Hematopoietic multipotent progenitor cell treated with erythropoietin and hydrocortisone succinate and interleukin-3 and kit ligand, for 4 days (in vitro differentiated cells): ENCODE measurements around the gene DUS3L.
"Not testable (repeated sequence)": the region's sequence is repeated elsewhere in the genome, so short reads cannot be mapped to it uniquely, and the experiment has no call there.

Source experiments
- DNase-seq: peaks from one replicate; pipeline ENCODE4 v3.0.0-alpha.2; 2015

The DUS3L gene

DNA sequence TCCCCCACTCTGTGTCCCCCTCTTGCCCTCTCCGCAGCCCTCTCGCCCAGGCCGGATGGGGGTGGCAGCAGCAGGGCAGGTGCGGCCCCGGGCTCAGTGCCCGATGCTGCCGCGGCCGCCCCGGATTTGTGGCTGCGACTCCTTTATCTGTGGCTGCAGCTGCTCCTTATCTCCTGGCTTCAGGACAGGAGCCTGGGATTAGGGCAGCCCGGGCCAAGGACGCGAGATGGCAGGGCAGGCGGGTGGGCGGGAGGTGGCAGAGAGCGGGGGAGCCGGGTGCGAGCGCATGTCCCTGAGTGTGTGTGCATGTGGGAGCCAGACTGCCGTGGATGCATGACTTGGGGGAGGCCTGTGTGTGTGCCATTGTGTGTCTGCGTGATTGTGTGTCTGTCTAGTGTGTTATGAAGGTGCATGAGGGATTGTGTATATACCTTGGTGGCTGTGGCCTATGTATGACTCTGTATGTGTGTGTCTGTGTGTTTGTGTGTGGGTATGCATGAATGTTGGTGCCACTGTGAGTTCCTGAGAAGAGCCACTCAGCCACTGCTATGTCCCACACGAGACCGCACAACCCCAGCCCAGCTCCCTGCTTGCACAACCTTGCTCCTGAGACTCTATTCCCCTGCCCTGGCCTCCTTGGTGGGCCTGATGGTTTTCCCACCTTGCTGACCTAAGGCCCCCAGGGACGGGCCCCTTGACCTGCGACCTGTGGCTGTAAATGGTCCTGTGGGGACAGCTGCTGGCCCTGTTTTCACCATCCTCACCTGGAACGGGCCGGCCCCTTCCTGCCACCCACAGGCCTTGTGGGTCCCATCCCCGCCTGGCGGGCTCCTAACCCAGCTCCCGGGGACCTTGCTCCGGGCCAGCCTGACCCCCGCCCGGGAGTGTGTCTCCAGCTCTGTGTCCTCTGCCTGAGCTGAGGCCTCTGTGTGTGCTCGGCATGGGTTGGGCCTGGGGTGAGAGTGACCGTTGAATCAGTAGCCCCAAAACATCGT lies 8.6 kb upstream of the DUS3L start:
- peak; percentile 97 for DNase-seq

DNA sequence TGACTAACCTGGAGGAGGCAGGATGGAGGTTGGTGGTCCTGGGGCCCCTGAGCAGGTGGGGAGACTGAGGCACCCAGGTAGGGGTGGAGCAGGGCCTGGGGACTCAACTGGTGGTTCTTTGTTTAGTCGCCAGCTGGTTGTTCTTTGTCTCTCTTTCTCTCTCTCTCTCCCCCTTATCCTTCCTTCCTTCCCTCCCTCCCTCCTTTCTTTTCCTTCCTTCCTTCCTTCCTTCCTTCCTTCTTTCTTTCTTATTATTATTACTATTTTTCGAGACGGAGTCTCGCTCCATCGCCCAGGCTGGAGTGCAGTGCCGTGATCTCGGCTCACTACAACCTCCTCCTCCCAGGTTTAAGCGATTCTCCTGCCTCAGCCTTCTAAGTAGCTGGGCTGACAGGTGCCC lies 7.3 kb upstream of the DUS3L start:
- no peak for DNase-seq

DNA sequence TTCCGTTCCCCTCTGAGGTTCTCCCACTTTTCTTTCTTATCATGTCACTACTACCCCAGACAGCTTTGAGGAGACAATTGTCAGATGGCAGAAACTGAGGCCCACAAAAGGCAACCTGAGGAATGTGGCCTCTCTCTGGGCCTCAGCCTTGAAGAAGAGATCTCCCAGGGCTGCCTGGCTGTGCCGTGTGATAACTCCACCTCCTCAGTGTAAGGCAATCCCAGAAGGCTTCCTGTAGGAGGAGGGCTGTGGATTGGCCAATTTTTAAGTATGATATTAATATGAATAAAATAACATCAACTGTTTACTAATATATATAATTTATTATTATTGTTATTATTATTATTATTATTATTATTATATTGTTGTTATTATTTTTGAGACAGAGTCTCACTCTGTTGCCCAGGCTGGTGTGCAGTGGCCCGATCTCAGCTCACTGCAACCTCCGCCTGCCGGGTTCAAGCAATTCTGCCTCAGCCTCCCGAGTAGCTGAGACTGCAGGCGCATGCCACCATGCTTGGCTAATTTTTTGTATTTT lies 4.5 kb upstream of the DUS3L start:
- no peak for DNase-seq

DNA sequence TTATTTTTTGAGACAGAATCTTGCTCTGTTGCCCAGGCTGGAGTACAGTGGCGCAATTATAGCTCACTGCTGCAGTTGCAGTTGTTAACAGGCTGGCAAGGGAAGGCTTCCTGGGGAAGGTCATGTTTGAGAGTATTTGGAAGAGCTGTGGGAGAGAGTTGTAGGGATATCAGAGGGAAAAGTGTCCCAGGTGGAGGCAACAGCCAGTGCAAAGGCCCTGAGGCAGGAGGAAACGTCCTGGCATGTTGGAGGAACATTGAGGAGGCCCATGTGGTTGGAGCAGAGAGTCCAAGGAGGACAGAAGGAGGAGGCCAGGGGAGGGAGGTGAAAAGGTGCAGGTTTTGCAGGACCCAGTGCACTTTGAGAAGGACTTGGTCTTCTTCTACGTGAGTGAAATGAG lies 2.2 kb upstream of the DUS3L start:
- no peak for DNase-seq

DNA sequence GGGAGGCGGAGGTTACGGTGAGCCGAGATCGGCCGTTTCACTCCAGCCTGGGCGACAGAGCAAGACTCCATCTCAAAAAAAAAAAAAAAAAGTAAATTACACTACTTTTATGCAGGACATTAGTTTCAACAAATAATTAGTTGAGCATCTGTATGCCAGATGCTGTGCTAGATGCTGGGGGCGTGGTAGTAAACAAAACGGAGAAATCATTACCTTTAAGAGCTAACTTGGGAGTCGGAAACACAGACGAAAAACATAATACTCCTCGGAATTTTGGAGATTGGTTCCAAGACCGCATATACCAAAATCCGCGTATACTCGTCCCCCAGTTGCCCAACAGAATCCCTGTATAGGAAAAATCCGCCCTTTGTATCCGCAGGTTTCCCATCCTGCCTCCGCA lies 1.3 kb upstream of the DUS3L start:
- DNase-seq, result no peak

DNA sequence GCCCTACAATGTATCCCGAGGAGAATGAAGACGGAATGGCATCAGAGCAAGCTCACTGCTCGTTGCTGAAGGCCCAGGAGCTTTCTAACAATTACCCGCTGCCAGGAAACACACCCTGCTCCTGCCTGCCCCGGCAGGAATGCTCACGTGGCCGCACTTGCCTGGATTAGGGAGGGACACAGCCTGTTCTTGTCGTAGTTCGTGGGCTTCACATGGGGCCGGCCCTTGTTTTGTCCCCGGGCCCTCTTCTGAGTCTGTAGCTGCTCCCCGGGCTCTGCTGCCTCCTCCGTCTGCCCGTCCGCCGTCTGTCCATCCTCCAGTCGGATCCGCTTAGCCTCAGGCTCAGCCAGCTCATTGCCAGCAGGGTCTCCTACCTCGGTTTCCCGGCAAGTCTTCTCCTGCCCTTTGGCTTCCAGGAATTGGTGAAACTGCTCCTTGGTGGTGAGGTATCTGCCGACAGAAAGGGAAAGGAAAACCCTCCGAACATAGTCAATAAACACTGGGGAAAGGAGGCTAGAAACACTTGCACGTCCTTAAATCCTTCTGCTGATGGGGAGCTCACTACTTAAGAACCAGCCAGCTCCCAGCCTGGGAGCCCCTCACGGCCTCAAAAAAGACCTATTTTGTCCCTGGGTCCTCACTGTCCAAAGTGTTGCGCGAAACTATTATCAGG lies 941 bp downstream of the DUS3L start:
- DNase-seq, result no peak

DNA sequence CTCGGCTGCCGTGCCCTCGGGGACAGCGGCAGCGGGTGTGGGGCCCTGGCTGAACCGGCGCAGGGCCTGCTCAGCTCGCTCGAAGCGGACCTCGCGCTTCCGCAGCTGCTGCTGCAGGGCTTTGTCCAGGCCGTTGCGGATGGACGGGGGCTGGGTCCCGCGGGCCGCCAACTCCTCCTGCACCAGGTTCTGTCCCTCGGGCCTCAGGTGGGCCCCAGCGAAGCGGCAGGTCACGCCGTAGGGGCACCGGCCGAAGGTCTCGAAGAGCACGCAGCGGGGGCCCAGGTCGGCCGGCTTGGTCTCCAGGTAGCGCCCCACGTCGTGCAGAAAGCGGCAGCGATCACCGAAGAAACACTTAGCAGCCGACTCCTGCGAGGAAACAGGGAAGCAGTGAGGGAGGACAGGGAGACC lies 1.6 kb downstream of the DUS3L start:
- DNase-seq, result no peak

DNA sequence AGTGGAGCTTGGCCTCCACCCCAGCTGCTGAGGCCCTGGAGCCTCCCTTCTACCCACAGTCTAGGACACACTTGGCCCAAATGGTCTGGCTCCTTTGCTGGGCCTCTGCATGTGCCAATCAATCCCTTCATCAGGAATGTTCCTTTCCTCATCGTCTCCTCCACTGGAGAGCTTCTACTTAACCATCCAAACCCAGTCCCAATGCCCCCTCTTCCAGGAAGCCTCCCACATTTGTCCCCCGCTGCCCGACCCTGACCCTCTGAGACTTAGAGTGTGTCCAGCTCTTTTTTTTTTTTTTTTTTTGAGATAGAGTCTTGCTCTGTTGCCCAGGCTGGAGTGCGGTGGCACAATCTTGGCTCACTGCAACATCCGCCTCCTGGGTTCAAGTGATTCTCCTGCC lies 2.5 kb downstream of the DUS3L start:
- no peak for DNase-seq

DNA sequence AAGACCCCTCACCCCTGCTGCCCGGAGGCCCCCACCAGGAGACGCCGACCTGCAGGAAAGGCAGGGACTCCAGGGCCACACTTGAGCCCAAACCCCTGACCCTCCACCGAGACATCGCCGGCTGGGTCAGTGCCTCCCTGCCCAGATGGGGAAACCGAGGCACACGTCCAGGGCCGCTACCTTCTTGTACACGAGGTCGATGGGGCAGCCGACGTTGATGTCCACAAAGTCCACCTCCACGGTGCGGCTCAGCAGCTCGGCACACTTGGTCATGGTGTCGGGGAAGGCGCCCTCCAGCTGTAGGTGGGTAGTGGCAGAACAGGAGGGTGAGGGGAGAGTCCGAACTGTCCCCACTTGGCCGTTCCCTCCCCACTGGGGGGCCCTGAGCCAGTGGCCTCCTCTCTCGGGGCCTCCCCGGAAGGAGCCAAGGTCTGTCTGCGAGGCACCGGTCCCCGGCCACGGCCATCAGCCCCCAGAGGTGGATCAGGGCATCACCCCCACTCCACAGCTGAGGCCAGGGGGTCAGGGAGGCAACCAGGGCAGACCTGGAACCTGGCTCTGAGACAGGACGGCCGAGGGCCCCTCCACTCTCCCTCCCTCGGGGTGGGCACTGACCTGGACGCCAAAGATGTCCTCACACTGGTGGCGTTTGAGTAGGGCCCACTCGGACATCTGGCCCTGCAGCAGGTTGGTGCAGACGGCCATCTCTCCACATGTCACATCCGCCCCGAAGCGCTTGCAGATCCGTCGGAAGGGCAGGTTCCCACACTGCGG lies 3.4 kb downstream of the DUS3L start:
- no peak for DNase-seq

DNA sequence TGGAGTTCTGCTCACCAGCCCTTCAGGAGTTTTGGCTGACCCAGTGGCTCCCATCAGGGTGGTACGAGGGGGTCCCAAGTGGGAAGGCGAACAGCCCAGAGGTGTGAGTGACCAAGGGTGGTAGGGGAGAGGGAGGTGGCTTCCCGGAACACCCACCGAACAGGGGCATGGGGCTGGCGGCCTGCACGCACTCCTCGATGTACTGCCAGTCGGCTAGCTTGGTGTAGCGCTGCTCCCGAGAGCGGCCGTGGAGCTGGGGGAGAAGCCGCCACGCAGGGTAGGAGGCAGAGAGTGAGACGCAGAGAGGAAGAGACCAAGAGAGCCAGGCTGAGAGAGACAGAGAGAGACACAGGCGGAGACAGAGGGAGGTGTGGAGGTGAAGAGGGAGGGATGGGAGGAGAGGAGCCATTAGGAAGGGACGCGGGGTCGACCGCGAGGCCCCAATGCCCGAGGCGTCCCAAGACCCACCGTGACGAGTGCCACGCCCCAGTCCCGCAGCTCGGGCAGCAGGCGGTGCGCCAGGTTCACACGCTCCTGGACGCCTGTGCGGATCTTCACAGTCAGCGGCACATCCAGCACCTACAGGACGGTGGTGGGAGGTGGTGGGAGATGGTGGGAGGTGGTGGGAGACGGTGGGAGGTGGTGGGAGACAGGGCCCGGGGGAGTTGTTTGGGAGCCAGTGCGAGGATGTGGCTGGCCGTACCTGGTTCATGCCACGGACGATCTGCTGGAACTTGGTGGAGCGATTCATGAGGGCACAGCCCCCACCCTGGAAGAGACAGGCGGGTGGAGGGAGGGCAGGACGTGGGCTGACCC lies 4.2 kb downstream of the DUS3L start:
- DNase-seq, result no peak

DNA sequence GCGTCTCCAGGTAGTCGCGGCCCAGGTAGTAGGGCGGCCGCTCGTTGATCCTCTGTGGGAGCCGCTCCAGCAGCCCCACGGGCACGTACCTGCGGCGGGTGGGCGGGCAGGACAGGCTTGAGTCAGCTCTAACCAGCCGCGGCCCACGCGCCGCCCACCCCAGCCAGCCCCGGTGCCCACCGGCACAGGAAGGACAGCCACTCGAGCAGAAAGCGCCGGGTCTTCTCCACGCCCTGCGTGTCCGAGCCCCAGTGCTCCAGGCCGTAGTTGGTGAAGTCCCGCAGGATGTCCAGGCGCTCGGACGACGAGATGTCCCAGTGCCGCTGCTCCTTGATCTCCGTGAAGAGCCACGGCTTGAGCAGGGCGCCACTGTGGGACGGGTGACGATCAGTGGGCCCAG lies 5.5 kb downstream of the DUS3L start:
- no peak for DNase-seq

DNA sequence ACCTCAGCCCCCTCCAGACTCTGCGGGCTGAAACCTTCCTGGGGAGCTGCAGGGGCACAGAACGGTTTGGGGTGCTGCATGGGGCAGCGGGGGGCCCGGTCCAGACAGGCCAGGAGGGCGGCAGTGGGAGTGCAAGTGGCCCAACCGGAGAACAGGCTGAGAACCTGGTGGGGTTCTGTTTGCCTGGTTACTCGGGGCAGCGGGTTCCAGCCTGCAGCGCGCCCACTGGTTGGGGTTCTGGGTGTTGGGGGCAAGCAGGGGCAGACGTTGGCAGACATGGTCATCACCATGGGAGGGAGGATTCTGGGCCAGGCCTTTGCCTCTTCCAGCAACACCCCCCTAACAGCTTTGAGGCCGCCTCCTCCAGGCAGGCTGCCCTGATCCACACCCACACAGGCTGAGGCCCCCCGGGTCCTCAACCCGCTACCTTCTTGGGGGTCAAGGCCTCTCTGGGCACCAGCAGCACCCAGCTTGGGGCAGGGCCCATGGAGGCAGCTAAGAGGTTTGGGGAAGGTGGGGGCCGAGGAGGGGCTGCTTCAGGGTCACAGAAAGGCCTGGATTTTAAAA lies 6.3 kb downstream of the DUS3L start, which contains the start of gene PRR22:
PRR22 (minus strand) TSS at position 166 of the 567 bp plus-strand sequence; CDS start at position 80, 86 bp downstream.
- DNase-seq, result no peak

DNA sequence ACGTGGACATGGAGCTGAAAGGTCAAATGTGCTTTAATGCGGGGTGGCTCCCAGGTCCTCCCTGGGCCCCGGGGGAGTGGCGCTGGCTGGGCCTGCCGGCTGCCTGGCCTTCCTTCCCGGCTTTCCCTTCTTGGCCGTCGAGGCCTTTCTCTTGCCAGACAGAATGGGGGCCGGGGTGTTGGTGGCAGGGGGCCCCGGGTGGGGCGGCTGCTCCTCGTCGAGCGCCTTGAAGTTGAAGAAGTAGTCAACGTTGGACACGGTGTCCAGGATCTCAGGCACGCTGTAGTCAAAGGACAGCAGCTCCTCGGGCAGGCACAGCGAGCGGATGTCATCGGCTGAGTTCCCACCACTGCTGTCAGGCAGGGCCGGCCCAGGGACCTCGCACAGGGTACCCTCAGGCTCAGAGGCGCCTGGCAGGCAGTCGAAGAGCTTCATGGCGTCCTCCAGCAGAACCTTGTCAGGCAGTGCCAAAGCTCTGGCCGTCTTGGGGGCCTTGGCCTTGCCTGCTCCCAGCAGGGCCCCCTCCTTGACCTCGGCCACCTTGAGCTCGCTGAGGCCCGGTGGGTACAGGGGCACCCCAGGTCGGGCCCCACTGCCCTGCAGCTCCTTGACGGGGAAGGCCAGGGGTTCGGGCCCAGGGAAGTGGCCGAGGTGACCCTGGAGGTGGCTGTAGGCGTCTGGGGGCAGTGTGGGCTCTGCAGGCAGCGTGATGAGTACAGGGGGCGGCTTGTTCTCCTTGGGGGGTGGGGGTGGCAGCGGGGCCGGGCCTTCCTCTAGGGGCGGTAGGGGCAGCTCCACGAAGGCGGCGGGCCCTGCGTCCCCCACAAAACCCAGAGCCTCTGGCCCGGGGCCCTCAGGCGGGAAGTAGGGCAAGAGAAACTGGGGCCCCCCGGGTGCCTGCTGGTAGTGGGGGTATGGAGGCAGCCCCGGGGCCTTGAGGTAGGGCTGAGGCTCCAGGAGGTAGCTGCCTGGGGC lies 7.7 kb downstream of the DUS3L start:
- no peak for DNase-seq

DNA sequence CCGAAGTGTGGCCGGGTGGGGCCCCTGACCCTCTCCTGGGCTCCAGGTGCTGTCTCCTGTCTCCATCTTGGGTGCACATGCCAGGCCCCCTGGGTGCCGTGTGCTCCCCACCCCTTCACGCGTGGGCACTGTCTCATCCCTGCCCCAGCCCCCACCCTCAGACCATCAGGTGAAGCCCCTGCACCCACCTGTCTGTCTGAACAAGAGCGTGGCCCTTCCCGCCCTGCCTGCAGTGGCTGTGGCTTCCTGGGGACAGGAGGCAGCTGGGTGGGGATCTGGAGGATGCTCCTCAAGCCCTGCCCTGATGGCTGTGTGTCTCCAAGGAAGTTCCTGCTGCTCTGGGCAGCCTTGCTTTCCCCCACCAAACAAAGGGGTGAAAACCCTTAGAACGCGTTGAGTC lies 8.6 kb downstream of the DUS3L start:
- no peak for DNase-seq

DNA sequence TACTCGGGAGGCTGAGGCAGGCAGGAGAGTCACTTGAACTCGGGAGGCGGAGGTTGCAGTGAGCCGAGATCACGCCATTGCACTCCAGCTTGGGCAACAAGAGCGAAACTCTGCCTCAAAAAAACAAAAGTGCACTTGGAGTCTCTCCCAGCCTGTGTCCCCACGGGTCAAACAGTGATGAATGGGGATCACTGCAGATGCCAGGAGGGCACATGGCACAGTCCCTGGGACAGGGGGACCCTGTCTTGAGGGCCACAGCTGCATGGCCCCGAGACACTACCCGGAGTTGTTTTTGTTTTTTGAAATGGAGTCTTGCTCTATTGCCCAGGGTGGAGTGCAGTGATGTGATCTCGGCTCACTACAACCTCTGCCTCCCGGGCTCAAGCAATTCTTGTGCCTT lies 10.0 kb downstream of the DUS3L start:
- DNase-seq, result not testable (repeated sequence)

DNA sequence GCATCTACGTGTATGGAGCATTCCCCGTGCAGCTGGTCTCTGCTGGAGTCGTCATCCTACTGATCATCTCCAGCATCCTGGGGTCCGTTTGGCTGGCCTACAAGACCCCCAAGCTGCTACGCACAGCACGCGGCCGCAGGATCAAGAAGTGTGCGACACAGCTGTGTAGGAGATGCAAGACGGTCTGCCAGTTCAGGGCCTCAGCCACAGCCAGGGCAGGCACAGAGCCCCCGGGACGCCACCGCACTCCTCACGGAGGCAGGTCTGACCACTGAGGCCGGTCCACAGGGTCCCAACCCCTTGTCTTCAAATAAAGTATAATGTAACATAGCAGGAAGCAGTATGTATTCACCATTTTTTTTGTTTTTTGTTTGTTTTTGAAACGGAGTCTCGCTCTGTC lies 12.6 kb downstream of the DUS3L start:
- no peak for DNase-seq

DNA sequence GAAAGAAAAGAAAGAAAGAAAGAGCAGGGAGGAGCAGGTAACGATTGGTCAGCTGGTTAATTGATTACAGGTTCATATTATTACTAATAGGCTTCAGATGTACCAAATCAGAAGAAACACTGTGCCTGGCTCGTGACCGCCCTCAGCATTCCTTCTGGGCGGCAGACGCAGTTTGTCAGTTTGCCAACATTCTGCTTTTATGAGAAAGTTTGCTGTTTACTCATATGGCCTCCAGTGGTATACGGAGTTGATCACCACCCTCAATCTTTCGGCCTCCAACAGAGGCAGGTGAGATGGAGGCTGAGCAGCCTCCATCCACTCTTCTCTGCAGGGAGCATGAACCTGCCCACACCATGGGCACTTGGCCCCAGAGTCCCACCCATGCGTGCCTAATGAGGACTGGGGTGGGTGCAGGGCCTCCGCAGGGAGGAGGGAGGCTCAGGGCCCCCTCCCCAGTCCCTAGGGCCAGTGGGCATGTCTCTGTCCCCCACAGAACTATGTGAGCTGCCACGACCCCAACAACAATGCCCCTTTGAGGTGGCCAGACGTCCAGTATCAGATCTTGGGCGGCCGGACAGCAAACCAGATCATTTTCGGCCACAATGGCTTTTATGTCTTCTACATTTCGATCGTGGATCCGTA lies 15.2 kb downstream of the DUS3L start:
- no peak for DNase-seq

DNA sequence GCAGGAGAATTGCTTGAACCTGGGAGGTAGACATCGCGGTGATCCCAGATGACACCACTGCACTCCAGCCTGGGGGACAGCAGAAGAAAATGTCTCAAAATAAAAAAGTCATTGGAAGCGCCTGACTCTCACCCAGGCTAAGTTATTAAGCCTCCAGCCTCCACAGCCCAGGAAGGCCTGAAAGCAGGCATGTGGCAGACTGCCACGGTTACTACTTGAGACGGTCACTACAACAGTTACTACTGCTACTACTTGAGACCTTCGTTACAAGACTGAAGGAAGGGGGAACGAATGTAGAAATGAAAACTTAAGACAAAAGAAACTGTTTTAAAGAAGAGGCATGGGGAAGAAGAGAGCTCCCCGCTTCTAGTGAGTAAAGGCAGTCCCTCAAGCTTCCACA lies 16.0 kb downstream of the DUS3L start:
- no peak for DNase-seq

DNA sequence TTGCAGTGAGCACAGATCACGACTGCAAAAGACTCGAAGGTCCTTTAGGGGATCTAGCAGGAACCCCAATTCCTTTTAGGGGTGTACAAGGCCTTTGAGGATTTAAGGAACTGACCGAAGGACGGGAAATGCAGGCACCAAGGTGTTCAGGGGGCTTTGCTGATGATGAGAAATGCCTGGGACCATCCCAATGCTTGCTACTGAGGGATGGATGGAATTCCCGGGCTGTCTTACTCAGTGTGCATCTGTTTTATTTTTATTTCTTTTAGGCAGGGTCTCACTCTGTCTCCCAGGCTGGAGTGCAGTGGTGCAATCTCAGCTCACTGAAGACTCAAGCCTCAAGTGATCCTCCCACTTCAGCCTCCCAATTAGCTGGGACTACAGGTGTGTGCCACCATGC lies 17.7 kb downstream of the DUS3L start:
- no peak for DNase-seq

DNA sequence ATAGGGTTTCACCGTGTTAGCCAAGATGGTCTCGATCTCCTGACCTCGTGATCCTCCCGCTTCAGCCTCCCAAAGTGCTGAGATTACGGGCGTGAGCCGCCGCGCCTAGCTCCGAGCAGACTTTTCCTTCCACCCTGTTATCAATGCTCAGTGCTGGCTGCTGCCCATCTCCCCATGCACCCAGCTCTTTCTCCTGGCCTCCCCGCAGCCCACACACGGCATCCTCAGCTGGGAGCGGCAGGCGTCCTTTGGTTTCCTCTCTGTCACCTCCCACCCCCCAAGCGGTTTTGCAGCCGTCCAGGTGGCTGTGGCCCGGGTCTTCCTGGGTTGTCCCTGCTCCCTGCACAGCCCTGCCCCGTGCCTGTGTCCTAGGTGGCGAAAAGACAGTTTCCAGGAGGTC lies 18.5 kb downstream of the DUS3L start:
- no peak for DNase-seq
